Ovary (tissue), 9 donors: ENCODE data around the gene BORCS5. TPM values are rescaled to one million over a fixed set of nuclear protein-coding genes. Genes with fewer than 3 reads are reported as not detected.

ENCODE experiments used
- DNase-seq, 5 donors: peaks; one replicate each; pipeline ENCODE4 v3.0.0-alpha.2; 2019 to 2020
- H3K27ac ChIP-seq, 2 donors: fragments of 200-600 bp; one replicate each; pipeline versions ENCODE4 v1.5.1 to v1.8.0; 2019 to 2022
- H3K27me3 ChIP-seq: fragments of 200-600 bp; one replicate; pipeline ENCODE4 v1.8.0; 2022
- H3K36me3 ChIP-seq: fragments of 200-600 bp; sonication (generic); one replicate; pipeline ENCODE4 v1.5.1; 2019
- H3K4me1 ChIP-seq: one replicate; pipeline ENCODE4 v1.8.1; 2013; ENCODE audit warnings: mild to moderate bottlenecking, moderate library complexity; ENCODE audit not compliant: insufficient read depth
- H3K4me3 ChIP-seq: fragments of 200-600 bp; sonication (generic); one replicate; pipeline ENCODE4 v1.5.1; 2017
- H3K9me3 ChIP-seq, 2 donors: fragments of 200-600 bp in 1 of 2; sonication (generic) in 1 of 2; one replicate each; pipeline versions ENCODE4 v1.5.1 to v1.8.1; 2013 to 2019; ENCODE audit warnings: mild to moderate bottlenecking in 1 of 2, moderate library complexity in 1 of 2
- EP300 ChIP-seq: sonication (generic); formaldehyde crosslinking; IDR thresholded peaks from one replicate; pipeline ENCODE4 v1.6.1; 2017; ENCODE audit warnings: antibody characterized with exemption
- POLR2A ChIP-seq: fragments of 450-650 bp; IDR thresholded peaks from one replicate; pipeline ENCODE4 v1.6.1; 2017; ENCODE audit warnings: antibody characterized with exemption, mild to moderate bottlenecking, moderate library complexity
- WGBS, 3 donors: extraction: QIAGEN DNeasy Blood & Tissue Kit in 1 of 3; methylation state at CpG; one replicate each; pipeline versions ENCODE4 v1.1.5 to v1.1.7; 2013 to 2017; 5-methylcytosine and 5-hydroxymethylcytosine counted together
- intact Hi-C, 4 donors: fragments of 100-400 bp; cut with DNase I; formaldehyde crosslinking; loops; one replicate each; pipeline versions ENCODE4 v1.11.0 to v1.15.1; 2022 to 2023
- polyA plus RNA-seq, 2 donors: library from polyadenylated mRNA; stranded (reverse); fragments of 200-250 nt in 1 of 2; fragments of 350-450 nt in 1 of 2; fragmentation: Illumina TruSeq in 1 of 2; extraction: RNeasy Lipid Tissue Mini Kit (QIAGEN cat#74804) in 1 of 2; gene quantifications; one replicate each; pipeline ENCODE4 v1.2.3, GENCODE V29; 2013 to 2014
- total RNA-seq, 7 donors: library from RNA; depleted of rRNA in 2 of 7; stranded (reverse); fragments of >200 nt in 2 of 7; fragmentation: NEBNext Ultra II Directional in 3 of 7; extraction: Animal tissue kit (Norgen Biotek cat#: 25700) in 3 of 7; gene quantifications; one replicate each; pipeline versions ENCODE4 v1.1.0 to v1.2.4, GENCODE V29; 2016 to 2023
- TF ChIP-seq, protein P1 (sequence below), 3 donors: fragments of 450-650 bp in 2 of 3; fragments of 200-600 bp in 1 of 3; IDR thresholded peaks; one replicate each; pipeline versions ENCODE4 v1.5.1 to v1.8.0; 2016 to 2022; ENCODE audit warnings: antibody characterized with exemption in 3 of 3, mild to moderate bottlenecking in 1 of 3
- donor health status: DM: no; HTN: no; CAD: no; lungs with moderate emphysema.
- donor health status: DM: no; HTN: no; CAD: no.
- donor health status: Bipolar disorder and iron deficiency.
- donor health status: DM: yes; HTN: yes; CAD: no.
- donor health status: DM: no; HTN: no; CAD: no.
- donor health status: DM: yes; HTN: yes; CAD: no.

Gene BORCS5
- total and polyA plus RNA-seq, 9 donors = 6.2 to 20.4 (median 11.5) TPM

- DNase-seq = no peak
- no peaks in the 10 kb centered on the region for H3K27me3 ChIP-seq
- no peaks in the 10 kb centered on the region for H3K4me1 ChIP-seq
- no peak overlapping the region for H3K27ac ChIP-seq
- H3K9me3 ChIP-seq = no peaks in the 10 kb centered on the region
- no peaks in the 10 kb centered on the region for H3K36me3 ChIP-seq
- TF ChIP-seq, protein P1, sequence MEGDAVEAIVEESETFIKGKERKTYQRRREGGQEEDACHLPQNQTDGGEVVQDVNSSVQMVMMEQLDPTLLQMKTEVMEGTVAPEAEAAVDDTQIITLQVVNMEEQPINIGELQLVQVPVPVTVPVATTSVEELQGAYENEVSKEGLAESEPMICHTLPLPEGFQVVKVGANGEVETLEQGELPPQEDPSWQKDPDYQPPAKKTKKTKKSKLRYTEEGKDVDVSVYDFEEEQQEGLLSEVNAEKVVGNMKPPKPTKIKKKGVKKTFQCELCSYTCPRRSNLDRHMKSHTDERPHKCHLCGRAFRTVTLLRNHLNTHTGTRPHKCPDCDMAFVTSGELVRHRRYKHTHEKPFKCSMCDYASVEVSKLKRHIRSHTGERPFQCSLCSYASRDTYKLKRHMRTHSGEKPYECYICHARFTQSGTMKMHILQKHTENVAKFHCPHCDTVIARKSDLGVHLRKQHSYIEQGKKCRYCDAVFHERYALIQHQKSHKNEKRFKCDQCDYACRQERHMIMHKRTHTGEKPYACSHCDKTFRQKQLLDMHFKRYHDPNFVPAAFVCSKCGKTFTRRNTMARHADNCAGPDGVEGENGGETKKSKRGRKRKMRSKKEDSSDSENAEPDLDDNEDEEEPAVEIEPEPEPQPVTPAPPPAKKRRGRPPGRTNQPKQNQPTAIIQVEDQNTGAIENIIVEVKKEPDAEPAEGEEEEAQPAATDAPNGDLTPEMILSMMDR (IDR thresholded peaks at IDR 0.05) = no peak
- 89 to 91% (median 91%) methylated on average over 15 of the region's 15 CpGs for WGBS, 3 donors
- intact Hi-C loops = no loop called here
- no peak overlapping the region for H3K4me3 ChIP-seq
Observed at GRCh38 chr12:12474931-12475795, 118.3 kb downstream of the BORCS5 start.

DNA sequence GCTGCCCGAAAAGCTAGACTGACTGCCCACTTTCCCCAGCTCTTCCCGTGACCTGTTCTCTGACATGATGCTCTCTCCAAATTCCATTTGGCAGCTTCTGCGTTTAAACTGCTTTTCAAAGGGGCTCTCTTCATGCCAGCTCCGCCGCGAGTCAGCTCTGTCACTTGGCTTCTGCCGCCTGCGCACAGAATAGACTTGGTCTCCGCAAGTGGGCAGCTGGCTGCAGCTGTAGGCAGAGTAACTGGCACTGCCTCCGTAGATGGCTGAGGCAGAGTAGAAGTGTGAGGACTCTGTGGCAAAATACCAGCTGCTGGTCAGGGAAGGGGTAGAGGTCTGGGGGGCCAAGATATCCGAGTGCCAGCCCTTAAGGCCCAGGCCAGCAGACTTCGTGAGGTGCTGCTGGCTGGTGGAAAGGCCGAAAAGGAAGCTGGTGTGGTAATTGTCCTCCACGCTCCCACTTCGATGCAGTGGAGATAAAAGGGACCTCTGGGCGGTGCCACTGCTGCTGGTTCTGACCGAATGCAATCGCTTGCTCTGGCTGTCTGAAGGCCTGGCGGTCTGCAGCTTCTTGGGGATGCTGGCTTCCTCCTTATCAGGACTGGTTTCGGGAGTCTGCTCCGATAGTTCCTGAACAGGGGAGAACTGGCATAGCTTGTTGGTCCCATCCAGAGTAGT, 120.1 kb downstream of the BORCS5 start:
- Histone ChIP-seq H3K36me3 (no peaks in the 10 kb centered on the region), H3K27ac (no peak overlapping the region), H3K27me3 (no peaks in the 10 kb centered on the region), H3K9me3 (no peaks in the 10 kb centered on the region), H3K4me1 (no peaks in the 10 kb centered on the region), H3K4me3 (no peak overlapping the region)
- 91 to 95% (median 92%) methylated on average over 21 of the region's 21 CpGs for WGBS, 3 donors
- DNase-seq = no peak
- TF ChIP-seq, protein P1 (IDR thresholded peaks at IDR 0.05) = no peak
- no peak for TF ChIP-seq EP300
- no peak for TF ChIP-seq POLR2A
- intact Hi-C loops = no loop called here

- TF ChIP-seq, protein P1 (IDR thresholded peaks at IDR 0.05) = no peak
- intact Hi-C loops = no loop called here
- Histone ChIP-seq H3K27ac (no peak overlapping the region), H3K27me3 (no peaks in the 10 kb centered on the region), H3K9me3 (no peaks in the 10 kb centered on the region), H3K36me3 (no peaks in the 10 kb centered on the region), H3K4me3 (no peak overlapping the region), H3K4me1 (no peaks in the 10 kb centered on the region)
- WGBS, 3 donors = 93 to 99% (median 98%) methylated on average over 14 of the region's 14 CpGs
- DNase-seq = no peak
Observed at GRCh38 chr12:12477532-12477890, 120.6 kb downstream of the BORCS5 start.

DNA sequence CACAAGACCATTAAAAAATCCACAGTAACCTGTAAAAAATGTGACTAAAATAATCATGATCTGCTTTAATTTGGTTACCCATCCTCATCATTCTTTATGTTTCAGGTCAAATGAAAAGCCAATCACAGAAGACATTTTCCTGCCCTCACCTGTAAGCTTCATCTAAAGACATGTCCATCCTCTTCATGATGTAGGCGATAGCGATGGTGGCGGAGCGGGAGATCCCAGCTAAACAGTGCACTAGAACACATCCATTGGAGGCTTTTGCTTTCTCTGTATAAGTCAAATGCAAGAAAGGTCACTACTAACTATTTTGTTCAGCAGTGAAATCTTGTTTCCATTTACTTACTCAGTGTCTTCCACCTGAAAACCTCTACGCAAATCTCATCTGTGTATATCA, 123.2 kb downstream of the BORCS5 start:
- no peaks in the 10 kb centered on the region for H3K9me3 ChIP-seq
- H3K27me3 ChIP-seq = no peaks in the 10 kb centered on the region
- 99% methylated on average over 5 of the region's 5 CpGs for WGBS, 3 donors
- intact Hi-C loops = no loop called here
- no peaks in the 10 kb centered on the region for H3K4me1 ChIP-seq
- H3K36me3 ChIP-seq = no peaks in the 10 kb centered on the region
- TF ChIP-seq, protein P1 (IDR thresholded peaks at IDR 0.05) = no peak
- no peak for TF ChIP-seq EP300
- TF ChIP-seq POLR2A = no peak
- DNase-seq = no peak
- no peak overlapping the region for H3K4me3 ChIP-seq
- no peak overlapping the region for H3K27ac ChIP-seq
